ENCODE measurements around the gene RARA.
"Not testable (repeated sequence)": the region's sequence is repeated elsewhere in the genome, so short reads cannot be mapped to it uniquely, and the experiment has no call there.

The RARA gene

GRCh38 chr17:40304552-40304863 lies 4.5 kb upstream of the RARA start:
- H3K9me3 ChIP-seq (ENCODE audit: control insufficient read depth, insufficient read depth, low read depth, low read length); H3K27ac ChIP-seq (ENCODE audit: extremely low read depth, low read depth, low read length); H3K4me3 ChIP-seq (ENCODE audit: low read depth, low read length): not testable (repeated sequence)
- CTCF ChIA-PET = interaction anchor here (0.9 to 16.6 kb wide), 15 partner anchors 8 to 255 kb away, joined by 3 to 453 read pairs (median 5); partner anchors contain the start of genes GJD3 and TOP2A
- peaks cover 38 to 54% of the 10 kb centered on the region in 2 experiments for H3K36me3 ChIP-seq (ENCODE audit: control insufficient read depth in 2 of 2, insufficient read depth in 1 of 2, low read length in 2 of 2)
- peak; percentile 60 for TF ChIP-seq GLIS1 (tag by site-specific recombination; IDR thresholded peaks at IDR 0.05)
- H3K4me1 ChIP-seq (ENCODE audit: control insufficient read depth, insufficient read depth, low read length) = peaks cover 31% of the 10 kb centered on the region
- POLR2A ChIA-PET = interaction anchor here (0.6 to 2.1 kb wide), 6 partner anchors 10 to 113 kb away, joined by 3 to 16 read pairs (median 7); no protein-coding TSS in a partner anchor

DNA sequence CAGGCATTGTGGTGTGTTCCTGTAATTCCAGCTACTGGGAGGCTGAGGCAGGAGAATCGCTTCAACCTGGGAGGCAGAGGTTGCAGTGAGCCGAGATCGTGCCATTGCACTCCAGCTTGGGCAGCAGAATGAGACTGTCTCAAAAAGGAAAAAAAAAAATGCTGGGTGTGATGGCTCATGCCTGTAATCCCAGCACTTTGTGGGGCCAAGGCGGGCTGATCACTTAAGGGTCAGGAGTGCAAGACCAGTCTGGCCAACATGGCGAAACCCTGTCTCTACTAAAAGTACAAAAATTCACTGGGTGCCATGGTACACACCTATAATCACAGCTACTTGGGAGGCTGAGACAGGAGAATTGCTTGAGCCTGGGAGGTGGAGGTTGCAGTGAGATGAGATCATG lies 4.1 kb upstream of the RARA start:
- H3K4me1 ChIP-seq (ENCODE audit: control insufficient read depth, insufficient read depth, low read length) = peaks cover 31% of the 10 kb centered on the region
- H3K9me3 ChIP-seq (ENCODE audit: control insufficient read depth, insufficient read depth, low read depth, low read length); H3K4me3 ChIP-seq (ENCODE audit: low read depth, low read length); H3K27ac ChIP-seq (ENCODE audit: extremely low read depth, low read depth, low read length): not testable (repeated sequence)
- ChIA-PET POLR2A (interaction anchor here (0.6 to 3.3 kb wide), 7 partner anchors 9 to 113 kb away, joined by 3 to 16 read pairs (median 10); no protein-coding TSS in a partner anchor), CTCF (interaction anchor here (0.7 to 16.6 kb wide), 15 partner anchors 13 to 255 kb away, joined by 3 to 453 read pairs (median 4); partner anchors contain the start of genes GJD3 and TOP2A)
- TF ChIP-seq GLIS1 (tag by site-specific recombination; IDR thresholded peaks at IDR 0.05) = peak; percentile 68
- 0 out of 2 replicates have a peak, but pooled peaks have one; percentile 23 for TF ChIP-seq ZBTB17 (tag by site-specific recombination; IDR thresholded peaks at IDR 0.05)
- peaks cover 35 to 50% of the 10 kb centered on the region in 2 experiments for H3K36me3 ChIP-seq (ENCODE audit: control insufficient read depth in 2 of 2, insufficient read depth in 1 of 2, low read length in 2 of 2)

DNA sequence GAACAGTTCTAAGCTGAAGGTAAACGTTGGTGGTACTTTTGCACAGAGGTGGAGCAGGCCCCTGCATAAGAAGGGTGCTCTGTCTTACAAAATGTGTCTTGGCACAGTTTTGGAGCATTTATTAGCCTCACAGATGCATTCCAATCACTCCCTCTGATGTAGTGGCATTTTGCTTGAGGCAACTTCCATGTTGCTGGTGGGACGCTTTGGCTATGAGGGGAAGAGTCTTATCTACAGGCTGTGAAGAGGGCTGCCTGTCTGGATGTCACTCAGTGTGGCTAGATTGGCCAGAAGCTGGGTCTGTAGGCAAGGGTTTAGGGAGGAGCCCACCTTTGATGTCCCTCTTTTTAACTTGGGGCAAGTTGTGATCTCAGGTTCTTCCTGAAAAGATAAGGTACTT lies 2.6 kb upstream of the RARA start:
- Histone ChIP-seq H3K9me3 (ENCODE audit: control insufficient read depth, insufficient read depth, low read depth, low read length) (no peaks in the 10 kb centered on the region), H3K36me3 (ENCODE audit: control insufficient read depth in 2 of 2, insufficient read depth in 1 of 2, low read length in 2 of 2) (peaks cover 20 to 35% of the 10 kb centered on the region in 2 experiments), H3K4me1 (ENCODE audit: control insufficient read depth, insufficient read depth, low read length) (peaks cover 31% of the 10 kb centered on the region), H3K27ac (ENCODE audit: extremely low read depth, low read depth, low read length) (peak overlapping the region; percentile 70), H3K4me3 (ENCODE audit: low read depth, low read length) (no peak overlapping the region)
- ChIA-PET POLR2A (interaction anchor here (1.3 to 3.3 kb wide), 7 partner anchors 10 to 112 kb away, joined by 6 to 43 read pairs (median 11); partner anchors contain the start of genes CDC6 and TOP2A), CTCF (interaction anchor here (0.5 to 16.6 kb wide), 13 partner anchors 11 to 255 kb away, joined by 3 to 453 read pairs (median 6); partner anchors contain the start of genes GJD3 and WIPF2)
- TF ChIP-seq MEIS1 (CRISPR knock-in tag; IDR thresholded peaks at IDR 0.05; ENCODE audit: borderline replicate concordance) (no peak), ZNF48 (tag by site-specific recombination; IDR thresholded peaks at IDR 0.05) (no peak), ZNF677 (tag by site-specific recombination; IDR thresholded peaks at IDR 0.05) (no peak), ZNF488 (tag by site-specific recombination; IDR thresholded peaks at IDR 0.05) (no peak), ZNF529 (tag by site-specific recombination; IDR thresholded peaks at IDR 0.05; ENCODE audit: insufficient replicate concordance) (no peak), SCRT2 (tag by site-specific recombination; IDR thresholded peaks at IDR 0.05) (no peak), RBAK (tag by site-specific recombination; IDR thresholded peaks at IDR 0.05) (no peak), ZNF518A (tag by site-specific recombination; conservative IDR thresholded peaks at IDR 0.05; ENCODE audit: low read depth) (no peak), ZNF202 (tag by site-specific recombination; IDR thresholded peaks at IDR 0.05; ENCODE audit: borderline replicate concordance) (no peak), ZNF18 (tag by site-specific recombination; IDR thresholded peaks at IDR 0.05) (no peak)
